ENCODE results near the gene MRPS14.

DNA sequence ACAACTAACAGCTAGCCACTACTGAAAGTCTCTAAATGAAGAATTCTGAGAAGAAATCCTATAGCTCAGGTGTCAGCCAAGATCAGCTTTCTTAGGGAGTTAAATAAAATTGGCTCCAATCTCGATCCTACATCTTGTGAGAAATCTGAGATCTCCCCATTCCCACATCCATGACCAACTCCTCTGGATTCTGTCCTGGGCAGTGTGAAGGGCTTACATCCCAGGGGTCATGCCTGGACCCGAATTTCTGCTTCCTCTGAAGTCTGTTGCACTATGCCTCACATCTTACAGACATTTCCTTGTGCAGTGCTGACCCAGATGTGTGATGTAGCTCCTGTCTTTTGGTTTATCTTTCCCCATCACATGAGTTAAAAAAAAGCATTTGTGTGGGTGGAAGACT lies 39.6 kb upstream of the MRPS14 start:
- TF ChIP-seq, protein P1, sequence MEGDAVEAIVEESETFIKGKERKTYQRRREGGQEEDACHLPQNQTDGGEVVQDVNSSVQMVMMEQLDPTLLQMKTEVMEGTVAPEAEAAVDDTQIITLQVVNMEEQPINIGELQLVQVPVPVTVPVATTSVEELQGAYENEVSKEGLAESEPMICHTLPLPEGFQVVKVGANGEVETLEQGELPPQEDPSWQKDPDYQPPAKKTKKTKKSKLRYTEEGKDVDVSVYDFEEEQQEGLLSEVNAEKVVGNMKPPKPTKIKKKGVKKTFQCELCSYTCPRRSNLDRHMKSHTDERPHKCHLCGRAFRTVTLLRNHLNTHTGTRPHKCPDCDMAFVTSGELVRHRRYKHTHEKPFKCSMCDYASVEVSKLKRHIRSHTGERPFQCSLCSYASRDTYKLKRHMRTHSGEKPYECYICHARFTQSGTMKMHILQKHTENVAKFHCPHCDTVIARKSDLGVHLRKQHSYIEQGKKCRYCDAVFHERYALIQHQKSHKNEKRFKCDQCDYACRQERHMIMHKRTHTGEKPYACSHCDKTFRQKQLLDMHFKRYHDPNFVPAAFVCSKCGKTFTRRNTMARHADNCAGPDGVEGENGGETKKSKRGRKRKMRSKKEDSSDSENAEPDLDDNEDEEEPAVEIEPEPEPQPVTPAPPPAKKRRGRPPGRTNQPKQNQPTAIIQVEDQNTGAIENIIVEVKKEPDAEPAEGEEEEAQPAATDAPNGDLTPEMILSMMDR (IDR thresholded peaks at IDR 0.05 in 2 of 3, conservative IDR thresholded peaks at IDR 0.05 in 1 of 3; ENCODE audit: borderline replicate concordance in 1 of 3, insufficient read depth in 1 of 3, low read depth in 2 of 3, low read length in 2 of 3) = no peak
- TF ChIP-seq EZH2 (IDR thresholded peaks at IDR 0.05) (no peak), RAD21 (IDR thresholded peaks at IDR 0.05; ENCODE audit: low read depth) (no peak), SIN3A (IDR thresholded peaks at IDR 0.05; ENCODE audit: low read depth) (no peak), POLR2A (IDR thresholded peaks at IDR 0.05; ENCODE audit: borderline replicate concordance, extremely low read depth, insufficient read depth, insufficient read length) (no peak), YY1 (IDR thresholded peaks at IDR 0.05; ENCODE audit: extremely low read depth, insufficient replicate concordance, low read depth, low read length) (no peak), ZNF274 (IDR thresholded peaks at IDR 0.05; ENCODE audit: low read depth, low read length) (no peak), SP1 (IDR thresholded peaks at IDR 0.05; ENCODE audit: low read depth) (no peak), SRF (IDR thresholded peaks at IDR 0.05; ENCODE audit: low read depth) (no peak)
- TF ChIP-seq, protein P2, sequence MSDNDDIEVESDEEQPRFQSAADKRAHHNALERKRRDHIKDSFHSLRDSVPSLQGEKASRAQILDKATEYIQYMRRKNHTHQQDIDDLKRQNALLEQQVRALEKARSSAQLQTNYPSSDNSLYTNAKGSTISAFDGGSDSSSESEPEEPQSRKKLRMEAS (IDR thresholded peaks at IDR 0.05) = no peak

Data from HCT116 (cell line).